HG02870 (cell line): ENCODE measurements around the gene C11orf58.

Experiments used
- ATAC-seq: cut with Tn5 transposase; IDR thresholded peaks from one replicate; pipeline ENCODE4 v1.9.1; 2021; ENCODE audit warnings: mild to moderate bottlenecking, moderate library complexity; ENCODE audit not compliant: unreplicated experiment

Gene C11orf58

DNA sequence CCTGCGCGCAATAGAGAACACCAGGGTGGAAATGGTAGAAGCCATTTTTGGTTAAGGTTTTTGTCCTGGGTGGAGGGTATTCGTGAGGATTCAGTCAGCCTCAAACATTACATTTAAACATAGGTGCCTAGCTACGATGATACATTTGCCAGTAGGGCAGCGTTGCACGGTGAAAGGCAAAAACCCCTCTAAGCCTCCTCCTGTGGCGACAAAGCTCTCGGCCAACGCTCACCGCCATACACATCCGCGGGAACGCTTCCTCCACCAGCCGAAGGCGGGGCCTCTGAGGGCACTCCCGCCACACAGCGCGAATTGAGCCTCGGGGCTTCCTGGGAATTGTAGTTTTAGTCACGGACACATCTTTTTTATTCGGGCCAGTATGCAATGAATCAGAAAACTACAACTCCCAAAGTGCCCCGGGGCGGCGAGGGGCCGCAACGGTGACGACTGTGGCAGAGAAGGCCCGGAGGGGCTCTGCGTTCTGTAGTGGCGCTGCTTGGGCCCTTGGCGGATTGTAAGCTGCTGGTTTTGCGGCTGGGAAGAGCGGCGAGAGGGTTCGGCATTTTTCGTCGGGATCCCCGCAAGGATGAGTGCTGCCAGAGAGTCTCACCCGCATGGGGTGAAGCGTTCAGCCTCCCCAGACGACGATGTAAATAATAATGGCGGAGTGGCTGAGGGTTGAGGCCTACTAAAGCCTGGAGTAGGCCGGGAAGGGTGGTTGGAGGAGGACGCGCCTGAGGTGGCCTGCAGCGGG is at the start of gene C11orf58:
C11orf58 (plus strand) TSS at position 455 of the 754 bp plus-strand sequence; CDS start at position 587, 132 bp downstream.
- peak; percentile 97 for ATAC-seq

DNA sequence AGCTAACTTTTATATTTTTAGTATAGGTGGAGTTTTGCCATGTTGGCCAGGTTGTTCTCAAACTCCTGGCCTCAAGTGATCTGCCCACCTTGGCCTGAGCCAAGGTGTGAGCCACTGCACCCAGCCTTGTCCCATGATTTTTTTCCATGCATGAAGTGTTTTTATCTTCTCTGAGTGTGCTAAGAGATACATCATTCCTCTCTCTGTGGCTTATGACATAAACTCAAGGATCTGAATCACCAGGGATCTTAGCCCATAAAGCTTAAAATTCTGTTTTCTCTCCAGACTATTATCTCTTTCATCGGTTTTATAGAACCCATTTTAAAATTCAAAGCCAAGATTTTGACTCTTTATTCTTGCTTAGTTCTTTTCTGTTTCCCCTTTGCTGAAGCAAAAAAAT is 48.4 kb upstream of the C11orf58 start:
- no peak for ATAC-seq

DNA sequence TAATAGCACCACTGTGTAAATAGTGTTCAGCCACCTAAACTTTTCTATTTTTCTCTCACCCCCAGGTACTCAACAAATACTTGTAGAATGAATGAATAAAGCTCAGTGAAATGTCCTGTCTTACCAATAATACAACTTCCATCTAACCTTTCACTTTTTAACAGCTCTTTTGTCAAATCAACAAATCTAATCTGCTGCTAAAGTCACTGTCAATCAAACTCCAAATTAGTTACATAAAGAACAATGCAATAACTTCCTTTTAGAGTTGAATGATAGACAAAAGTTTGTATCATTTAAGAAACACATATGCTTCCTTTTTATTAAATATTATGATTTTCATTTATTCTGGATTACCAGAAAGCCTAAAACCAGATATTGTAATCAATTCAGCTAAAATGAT is 34.7 kb upstream of the C11orf58 start:
- ATAC-seq: no peak

DNA sequence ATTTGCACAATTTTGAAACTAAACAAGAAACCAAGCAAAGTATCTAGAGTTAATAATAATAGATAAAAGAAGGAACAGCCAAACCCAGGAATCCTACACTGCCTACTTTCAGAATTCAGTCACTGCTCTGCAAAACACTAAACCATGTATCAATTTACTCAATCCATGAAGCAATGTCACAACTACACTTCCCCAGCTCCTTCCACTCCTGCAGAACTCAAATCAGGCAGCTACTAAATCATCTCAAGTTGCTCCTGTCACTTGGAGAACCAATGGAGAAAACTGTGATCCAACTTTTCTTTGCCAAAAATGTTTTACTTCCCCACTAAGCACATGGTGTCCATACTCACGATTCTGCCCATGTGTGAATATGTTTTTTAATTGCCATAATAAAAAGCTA is 24.9 kb upstream of the C11orf58 start:
- no peak for ATAC-seq

DNA sequence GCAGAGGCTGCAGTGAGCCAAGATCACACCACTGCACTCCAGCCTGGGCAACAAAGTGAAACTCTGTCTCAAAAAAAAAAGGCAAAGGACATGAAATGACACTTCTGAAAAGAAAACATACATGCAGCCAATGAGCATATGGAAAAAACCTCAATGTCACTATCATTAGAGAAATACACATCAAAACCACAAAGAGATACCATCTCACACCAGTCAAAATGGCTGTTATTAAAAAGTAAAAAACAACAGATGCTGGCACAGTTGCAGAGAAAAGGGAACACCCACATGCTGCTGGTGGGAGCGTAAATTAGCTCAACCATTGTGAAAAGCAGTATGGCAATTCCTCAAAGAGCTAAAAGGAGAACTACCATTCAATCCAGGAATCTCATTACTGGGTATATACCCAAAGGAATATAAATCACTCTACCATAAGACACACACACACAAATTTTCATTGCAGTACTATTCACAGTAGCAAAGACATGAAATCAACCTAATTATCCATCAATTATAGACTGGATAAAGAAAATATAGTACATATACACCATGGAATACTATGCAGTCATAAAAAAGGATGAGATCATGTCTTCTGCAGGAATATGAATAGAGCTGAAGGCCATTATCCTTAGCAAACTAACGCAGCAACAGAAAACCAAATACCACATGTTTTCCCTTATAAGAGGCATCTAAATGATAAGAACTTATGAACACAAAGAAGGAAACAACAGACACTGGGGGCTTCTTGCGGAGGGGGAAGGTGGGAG is 15.7 kb upstream of the C11orf58 start:
- no peak for ATAC-seq

DNA sequence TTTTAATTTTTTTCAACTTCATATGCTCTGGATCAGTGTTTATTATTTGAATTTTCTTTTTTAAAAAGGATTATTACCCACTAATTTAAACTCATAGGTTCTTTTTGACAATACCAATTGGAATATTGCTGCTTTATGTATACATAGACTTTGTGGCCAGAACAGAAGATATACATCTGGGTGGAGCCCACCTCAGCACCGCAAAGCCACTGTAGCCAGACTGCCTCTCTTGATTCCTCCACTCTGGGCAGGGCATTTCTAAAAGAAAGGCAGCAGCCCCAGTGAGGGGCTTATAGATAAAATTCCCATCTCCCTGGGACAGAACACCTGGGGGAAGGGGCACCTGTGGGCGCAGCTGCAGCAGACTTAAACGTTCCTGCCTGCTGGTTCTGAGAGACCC is 10.6 kb upstream of the C11orf58 start:
- ATAC-seq: no peak

DNA sequence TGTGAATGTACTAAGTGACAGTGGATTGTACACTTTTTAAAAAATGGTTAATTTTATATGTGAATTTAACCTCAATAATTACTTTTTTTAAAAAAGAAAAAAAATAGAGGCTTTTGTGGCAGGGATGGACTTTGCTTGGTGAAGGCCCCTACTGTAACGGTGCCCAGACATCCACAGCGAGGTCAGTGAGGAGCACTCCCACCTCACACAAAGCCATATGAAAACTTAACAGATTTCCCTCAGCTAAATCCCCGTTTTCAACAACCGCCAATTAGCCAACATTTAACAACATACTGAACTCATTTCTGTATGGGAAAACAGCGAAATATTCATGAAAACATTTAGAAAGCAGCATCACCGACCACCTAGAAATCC is 642 bp upstream of the C11orf58 start:
- ATAC-seq: peak; percentile 4

DNA sequence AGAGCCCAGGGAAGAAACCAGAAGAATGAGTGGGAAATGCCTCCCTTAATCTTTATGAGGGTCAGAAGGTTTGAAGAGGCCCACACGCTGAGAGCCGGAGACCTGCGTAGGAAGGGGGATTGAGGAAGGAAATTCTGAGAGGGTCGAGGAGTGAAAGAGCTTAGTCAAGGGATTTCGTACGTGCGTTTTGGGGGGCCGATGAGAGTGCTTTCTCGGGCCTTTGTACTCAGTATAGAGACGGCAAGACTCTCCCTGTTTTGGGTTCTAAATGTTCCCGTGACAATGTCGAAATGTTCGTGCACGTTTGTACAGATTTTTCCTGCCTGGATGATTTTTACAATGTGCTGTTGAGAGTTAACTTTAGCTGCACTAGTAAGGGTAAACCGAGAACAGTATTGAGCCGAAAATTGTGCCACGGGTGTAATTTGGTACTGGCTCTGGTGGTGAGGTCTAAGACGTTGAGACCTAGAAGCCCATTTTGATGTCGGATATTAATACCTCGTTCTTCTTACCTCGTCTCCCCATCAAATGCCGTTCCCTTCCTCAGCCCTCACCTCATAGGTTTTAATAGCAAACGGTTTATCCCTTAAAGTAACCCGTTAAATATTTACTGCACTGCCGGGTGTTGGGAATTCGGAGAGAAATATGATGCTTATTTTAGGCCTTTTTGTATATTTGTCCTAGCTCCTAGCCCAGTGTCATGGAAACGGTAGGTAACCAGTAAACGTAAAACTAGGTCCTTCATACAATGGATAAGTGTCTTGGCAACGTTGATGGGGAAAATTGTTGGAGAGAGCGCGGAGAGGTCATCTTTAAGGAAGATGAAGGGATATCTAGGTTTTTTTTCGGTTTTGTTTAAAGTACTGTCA is 734 bp downstream of the C11orf58 start:
- ATAC-seq: peak; percentile 0

DNA sequence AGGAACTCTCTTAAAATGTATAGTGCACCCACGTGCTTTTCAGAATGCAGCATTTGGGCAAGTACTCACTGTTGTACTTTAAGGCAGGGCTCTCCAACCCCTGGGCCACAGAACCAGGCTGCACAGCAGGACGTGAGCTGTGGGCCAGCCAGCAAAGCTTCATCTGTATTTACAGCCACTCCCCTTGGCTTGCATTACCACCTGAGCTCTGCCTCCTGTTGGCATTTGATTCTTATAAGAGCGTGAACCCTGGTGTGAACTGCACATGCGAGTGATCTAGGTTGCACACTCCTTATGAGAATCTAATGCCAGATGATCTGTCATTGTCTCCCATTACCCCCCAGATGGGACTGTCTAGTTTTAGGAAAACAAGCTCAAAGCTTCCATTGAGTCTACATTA is 3.0 kb downstream of the C11orf58 start:
- no peak for ATAC-seq

DNA sequence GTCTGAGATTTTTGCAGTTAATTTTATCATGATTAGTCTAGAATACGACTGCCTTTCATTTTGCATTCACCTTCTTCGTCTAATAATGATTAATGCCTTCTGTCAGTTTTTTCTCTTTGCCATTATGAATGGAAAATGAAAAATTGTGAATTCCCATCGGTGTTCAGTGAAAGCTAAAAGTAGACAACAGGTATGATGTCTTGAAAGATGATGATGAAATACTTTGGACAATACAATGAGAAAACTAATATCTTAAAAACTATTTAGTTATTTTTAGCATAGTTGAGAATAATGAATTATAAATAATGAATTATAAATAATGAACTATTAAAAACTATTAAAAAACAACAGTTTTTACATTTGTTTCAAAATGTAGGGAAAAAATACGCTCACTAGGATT is 5.0 kb downstream of the C11orf58 start:
- ATAC-seq: no peak

DNA sequence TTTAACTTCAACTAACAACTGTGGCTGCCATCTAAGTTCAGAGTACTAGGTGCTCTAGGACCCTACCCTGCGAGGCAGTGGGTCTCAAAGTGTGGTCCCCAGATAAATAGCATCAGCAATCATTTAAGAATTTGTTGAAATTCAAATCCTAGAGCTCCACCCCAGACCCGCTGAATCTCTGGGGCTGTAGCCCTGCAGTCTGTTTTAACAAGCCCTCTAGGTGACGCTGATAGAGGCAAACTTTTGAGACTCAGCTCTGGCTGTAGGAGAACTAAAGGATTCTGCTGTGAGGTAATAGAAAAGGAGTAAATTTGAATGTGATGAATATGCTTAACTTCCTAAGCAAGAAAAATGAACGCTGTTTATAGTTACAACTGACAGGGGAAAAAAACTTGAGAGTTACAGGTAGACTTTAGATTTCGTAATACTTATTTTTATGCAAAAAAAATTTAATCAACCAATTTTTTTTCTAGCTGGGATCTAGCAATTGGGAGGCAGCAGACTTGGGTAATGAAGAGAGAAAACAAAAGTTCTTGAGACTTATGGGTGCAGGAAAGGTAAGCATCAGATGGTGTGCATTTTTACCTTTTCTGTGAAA is 5.8 kb downstream of the C11orf58 start:
- no peak for ATAC-seq

DNA sequence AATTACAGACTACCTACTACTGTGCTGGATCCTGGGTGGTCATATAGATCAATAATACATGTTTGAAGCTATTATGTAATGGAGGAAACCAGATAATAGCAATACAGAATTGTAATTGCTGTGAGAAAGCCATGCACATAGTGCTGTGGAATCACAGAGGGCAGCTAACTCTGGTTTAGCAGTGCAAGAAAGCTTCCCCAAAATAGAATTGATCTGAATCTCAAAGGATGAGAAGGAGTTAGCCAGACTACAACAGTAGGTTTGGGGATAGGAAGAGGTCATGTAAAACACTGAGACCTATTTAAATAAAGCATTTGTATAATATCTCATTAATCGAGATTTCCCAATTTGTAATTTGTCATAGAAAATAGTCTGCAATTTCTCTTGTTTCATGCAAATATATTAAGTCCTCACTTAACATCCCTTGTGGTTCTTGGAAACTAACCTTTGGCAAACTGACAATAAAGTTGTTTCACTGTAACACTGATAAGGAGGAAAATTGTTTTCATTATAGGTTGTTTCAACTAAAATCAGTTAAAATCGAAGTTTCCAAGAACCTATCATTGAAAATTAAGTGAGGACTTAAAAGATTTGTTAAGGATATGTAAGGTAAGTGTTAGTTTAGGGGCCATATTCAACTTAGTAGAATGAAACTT is 7.6 kb downstream of the C11orf58 start:
- no peak for ATAC-seq

DNA sequence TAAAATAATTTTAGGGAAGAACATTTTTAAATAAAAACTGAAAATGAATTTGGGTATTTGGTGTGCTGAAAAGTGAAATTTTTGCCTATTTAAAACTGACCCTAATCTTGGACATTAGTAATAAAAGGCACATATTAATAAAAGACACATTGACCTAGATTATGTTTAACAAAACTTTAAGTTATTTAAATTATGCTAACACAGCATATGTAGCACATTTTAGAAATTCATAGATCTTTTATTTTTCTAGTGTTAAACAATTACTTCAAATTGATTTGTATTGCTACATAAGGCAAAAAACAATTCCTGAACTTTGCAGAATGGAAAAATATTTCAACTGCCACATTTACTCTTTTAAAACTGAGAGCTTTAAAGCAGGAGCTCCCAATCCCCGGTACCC is 10.6 kb downstream of the C11orf58 start:
- ATAC-seq: no peak

DNA sequence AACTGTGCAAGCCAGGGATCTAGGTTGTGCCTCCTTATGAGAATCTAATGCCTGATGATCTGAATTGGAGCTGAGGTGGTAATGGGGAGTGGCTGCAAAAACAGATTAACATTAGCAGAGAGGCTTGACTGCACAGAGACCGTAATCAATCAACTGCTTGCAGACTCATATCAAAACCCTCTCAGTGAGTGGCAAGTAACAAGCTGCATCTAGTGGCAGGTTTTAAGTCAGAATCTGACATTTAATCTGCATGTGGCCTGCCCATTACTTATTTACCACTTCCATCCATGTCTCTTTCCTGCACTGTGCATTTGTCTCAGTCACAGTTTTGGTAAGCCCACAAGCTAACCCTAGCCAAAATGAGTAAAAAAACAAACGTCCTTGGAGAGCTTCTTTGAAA is 11.2 kb downstream of the C11orf58 start:
- ATAC-seq: peak; percentile 64

DNA sequence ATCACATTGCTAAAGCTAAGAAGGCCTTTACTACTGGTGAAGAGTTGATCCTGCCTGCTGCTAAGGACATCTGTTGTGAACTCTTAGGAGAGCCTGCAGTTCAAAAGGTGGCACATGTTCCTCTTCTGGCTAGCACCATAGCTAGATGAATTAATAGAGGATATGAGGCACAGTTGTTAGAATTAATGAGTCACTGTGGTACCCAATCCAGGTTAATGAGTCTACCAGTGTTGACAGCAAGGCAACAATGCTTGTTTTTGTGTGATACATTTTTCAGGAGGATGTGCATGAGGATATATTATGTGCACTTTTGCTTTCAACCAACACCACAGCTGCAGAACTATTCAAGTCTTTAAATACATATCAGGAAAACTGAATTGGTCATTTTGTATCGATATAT is 12.0 kb downstream of the C11orf58 start:
- no peak for ATAC-seq

DNA sequence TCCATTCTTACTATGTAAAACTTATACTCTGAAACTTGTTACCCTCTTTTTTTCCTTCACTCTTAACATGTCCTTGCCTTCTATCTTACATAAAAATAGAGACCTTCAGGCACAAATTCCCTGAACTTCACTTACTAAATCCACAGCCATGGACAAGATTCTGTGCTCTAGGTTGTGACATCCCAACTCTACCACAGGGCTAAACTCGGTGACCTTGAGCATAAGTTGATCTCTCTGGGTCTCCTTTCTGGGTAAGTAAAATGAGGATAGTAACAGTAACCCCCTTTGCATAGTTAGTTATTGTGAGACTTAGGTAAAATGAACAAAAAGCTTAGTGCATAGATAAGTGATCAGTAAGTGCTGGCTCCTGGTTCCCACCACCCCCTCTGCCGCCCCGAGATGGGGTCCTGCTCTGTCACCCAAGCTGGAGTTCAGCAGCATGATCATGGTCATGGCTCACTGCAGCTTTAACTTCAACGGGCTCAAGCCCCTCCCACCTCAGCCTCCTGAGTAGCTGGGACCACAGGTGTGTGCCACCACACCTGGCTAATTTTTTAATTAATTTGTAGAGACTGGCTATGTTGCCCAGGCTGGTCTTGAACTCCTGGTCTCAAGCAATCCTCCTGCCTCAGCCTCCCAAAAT is 20.1 kb downstream of the C11orf58 start:
- ATAC-seq: no peak

DNA sequence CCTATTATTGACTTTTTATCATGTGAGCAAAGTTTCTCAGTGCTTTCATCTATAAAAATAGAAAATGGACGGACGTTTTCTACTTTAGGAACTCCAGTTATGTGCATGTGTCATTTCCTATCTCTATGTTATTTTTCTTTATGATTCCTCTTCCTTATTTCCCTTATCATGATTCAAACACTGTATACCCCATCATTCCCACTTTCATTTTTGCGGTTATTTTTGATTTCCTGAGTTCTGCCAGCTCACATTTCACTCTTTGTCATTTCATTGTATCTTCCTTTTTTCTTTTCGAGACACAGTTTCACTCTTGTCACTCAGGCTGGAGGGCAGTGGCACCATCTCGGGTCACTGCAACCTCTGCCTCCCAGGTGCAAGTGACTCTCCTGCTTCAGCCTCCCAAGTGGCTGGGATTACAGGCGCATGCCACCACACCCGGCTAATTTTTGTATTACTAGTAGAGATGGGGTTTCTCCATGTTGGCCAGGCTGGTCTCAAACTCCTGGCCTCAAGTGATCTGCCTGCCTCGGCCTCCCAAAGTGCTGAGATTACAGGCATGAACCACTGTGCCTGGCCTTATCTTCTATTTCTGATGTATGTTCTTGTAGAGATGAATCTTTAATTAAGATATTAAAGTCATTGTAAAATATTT is 21.5 kb downstream of the C11orf58 start:
- ATAC-seq: no peak

DNA sequence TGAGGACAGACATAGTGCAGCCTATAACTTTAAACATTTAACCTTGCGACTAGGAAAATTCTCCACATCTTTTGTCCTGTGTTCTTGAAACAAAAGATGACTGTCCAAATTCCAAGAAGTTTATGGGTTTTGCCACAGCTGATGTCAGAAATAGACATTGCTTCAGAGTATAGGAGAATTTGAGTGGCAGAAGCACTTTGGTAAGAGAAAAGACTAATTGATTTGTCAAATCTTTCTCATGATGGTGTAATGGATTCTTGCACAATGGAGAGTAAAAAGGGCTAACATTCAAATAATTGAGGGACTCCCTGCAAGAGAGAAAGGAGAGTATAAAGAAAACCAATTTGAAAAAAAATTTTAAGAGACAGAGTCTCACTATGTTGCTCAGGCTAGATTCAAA is 25.3 kb downstream of the C11orf58 start:
- no peak for ATAC-seq

DNA sequence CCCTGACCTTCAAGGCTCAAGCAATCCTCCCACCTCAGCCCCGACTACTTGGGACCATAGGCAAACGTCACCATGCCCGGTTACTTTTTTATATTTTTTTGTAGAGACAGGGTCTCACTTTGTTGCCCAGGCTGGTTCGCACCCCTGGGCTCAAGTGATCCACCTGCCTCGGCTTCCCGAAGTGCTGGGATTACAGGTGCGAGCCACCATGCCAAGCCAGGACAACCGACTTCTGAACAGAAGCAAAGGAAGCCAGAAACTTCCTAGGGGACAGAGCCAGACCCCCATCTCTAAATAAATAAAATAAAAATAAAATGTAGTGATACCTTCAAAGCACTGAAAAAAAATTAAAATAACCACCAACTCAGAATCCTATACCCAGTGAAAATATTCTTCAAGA is 26.4 kb downstream of the C11orf58 start:
- ATAC-seq: no peak

DNA sequence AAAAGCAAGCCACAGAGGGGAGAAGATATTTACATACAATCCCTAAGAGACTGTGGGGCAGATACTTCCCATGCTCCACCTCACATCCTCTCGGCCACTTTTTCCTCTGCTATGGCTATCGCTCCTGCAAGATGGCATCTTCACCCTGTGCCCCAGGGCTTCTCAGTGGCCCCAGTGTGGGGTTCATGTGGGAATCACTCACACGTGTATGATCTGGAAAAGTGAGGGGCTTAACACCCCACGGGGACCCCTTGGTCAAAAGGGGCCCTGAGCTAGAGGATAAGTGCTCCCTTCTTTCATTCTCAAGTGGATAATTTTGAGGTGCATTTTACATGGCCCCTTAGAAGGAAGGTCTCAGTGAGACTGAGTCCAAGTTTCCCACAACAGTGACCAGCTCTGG is 28.7 kb downstream of the C11orf58 start:
- no peak for ATAC-seq
